ENCODE measurements around the gene MAPK10. TPM values are rescaled to one million over a fixed set of nuclear protein-coding genes. Genes with fewer than 3 reads are reported as not detected.

MAPK10 gene
- total and polyA plus RNA-seq, 2 of the 8 experiments (the other 6 are each of a cell fraction or from before 2014, with no cell fraction given) = 2.5 to 3.1 TPM

GRCh38 chr4:85979276-85979675 lies 380.6 kb downstream of the MAPK10 start:
- H3K79me1 ChIP-seq (ENCODE audit: low read depth, low read length) = no peaks in the 10 kb centered on the region
- no peak overlapping the region for H3K18ac ChIP-seq (ENCODE audit: extremely low read depth, low read length)
- FAIRE-seq (no peak), DNase-seq (ENCODE audit: low read depth in 1 of 2, low spot score in 2 of 2) (no peak)
- H3K4me1 ChIP-seq (replicated peaks in 1 of 4; ENCODE audit: control insufficient read depth in 3 of 4, insufficient read depth in 4 of 4, low read length in 3 of 4) = no peaks in the 10 kb centered on the region
- no peaks in the 10 kb centered on the region for H3K27me3 ChIP-seq (replicated peaks in 1 of 4; ENCODE audit: control insufficient read depth in 3 of 4, extremely low read depth in 1 of 4, insufficient read depth in 3 of 4, low read length in 3 of 4)
- H3K14ac ChIP-seq (ENCODE audit: insufficient read length) = no peak overlapping the region
- H2AK5ac ChIP-seq (ENCODE audit: low read depth, low read length) = no peak overlapping the region
- no peak overlapping the region for H4K8ac ChIP-seq (ENCODE audit: extremely low read depth, insufficient read depth, low read length)
- H4K91ac ChIP-seq (replicated peaks; ENCODE audit: insufficient read length, low read length) = no peak overlapping the region
- no peaks in the 10 kb centered on the region for H3K79me2 ChIP-seq (ENCODE audit: control insufficient read depth in 1 of 2, insufficient read depth in 2 of 2, low read length in 2 of 2)
- no peaks in the 10 kb centered on the region for H4K20me1 ChIP-seq (replicated peaks in 1 of 2; ENCODE audit: control insufficient read depth in 1 of 2, insufficient read depth in 2 of 2, low read length in 2 of 2)
- H2BK15ac ChIP-seq (ENCODE audit: low read length) = no peak overlapping the region
- POLR2A ChIA-PET (ENCODE audit: partially characterized antibody) = no interaction called here
- H3K27ac ChIP-seq (ENCODE audit: low read depth, low read length) = no peak overlapping the region
- no peak overlapping the region for H2BK5ac ChIP-seq (ENCODE audit: low read depth, low read length)
- no peak overlapping the region for H3K9ac ChIP-seq (replicated peaks in 1 of 4; ENCODE audit: extremely low read depth in 1 of 4, low read depth in 3 of 4, low read length in 3 of 4)
- H3K9me3 ChIP-seq (ENCODE audit: insufficient read depth in 2 of 2, low read depth in 1 of 2, low read length in 1 of 2) = no peaks in the 10 kb centered on the region
- H3K4me3 ChIP-seq (ENCODE audit: extremely low read depth in 1 of 4, insufficient read depth in 2 of 4, low read depth in 3 of 4, low read length in 4 of 4) = no peak overlapping the region
- no peak overlapping the region for H3K4ac ChIP-seq (replicated peaks; ENCODE audit: insufficient read length, low read depth, low read length)
- no peak overlapping the region for H2BK120ac ChIP-seq (replicated peaks; ENCODE audit: low read depth, low read length)
- no peaks in the 10 kb centered on the region for H3K23me2 ChIP-seq (ENCODE audit: low read depth, low read length)
- H3K23ac ChIP-seq (ENCODE audit: insufficient read length) = no peak overlapping the region
- no peak overlapping the region for H2AFZ ChIP-seq (ENCODE audit: low read length)
- CTCF ChIA-PET (ENCODE audit: partially characterized antibody) = interaction anchor here (1.6 to 1.9 kb wide), 2 partner anchors 10 to 66 kb away, joined by 3 to 6 read pairs; no protein-coding TSS in a partner anchor
- H2BK12ac ChIP-seq (ENCODE audit: low read depth, low read length) = no peak overlapping the region
- WGBS, 2 experiments (ENCODE audit: extremely low coverage in 1 of 2, insufficient coverage in 1 of 2, insufficient read length in 1 of 2, insufficient replicate concordance in 2 of 2, low coverage in 1 of 2, low lambda C conversion rate in 2 of 2, missing lambda C conversion rate in 1 of 2) = 72% methylated on average over 3 of the region's 3 CpGs; no CpG with 5 or more reads in 1 of the 2 experiments
- no peak overlapping the region for H3K4me2 ChIP-seq (ENCODE audit: insufficient read depth in 1 of 2, low read depth in 2 of 2, low read length in 2 of 2)
- no peaks in the 10 kb centered on the region; a peak in 1 of 8 replicates for H3K36me3 ChIP-seq (ENCODE audit: control insufficient read depth in 2 of 4, insufficient read depth in 4 of 4, low read length in 3 of 4)
- no peak overlapping the region for H4K5ac ChIP-seq (ENCODE audit: insufficient read length, low read depth, low read length)
- H3K56ac ChIP-seq (replicated peaks; ENCODE audit: insufficient read length, low read depth, low read length) = no peak overlapping the region
- H2BK20ac ChIP-seq (ENCODE audit: low read length) = no peak overlapping the region
- no peak for TF ChIP-seq CBX8 (IDR thresholded peaks at IDR 0.05; ENCODE audit: borderline replicate concordance, low read depth, low read length)
- no peak for TF ChIP-seq POLR2AphosphoS5 (IDR thresholded peaks at IDR 0.05; ENCODE audit: low read depth, low read length)
- TF ChIP-seq ATF3 (IDR thresholded peaks at IDR 0.05; ENCODE audit: insufficient read depth, low read depth, low read length) = no peak
- no peak for TF ChIP-seq CREB1 (IDR thresholded peaks at IDR 0.05)
- no peak for TF ChIP-seq EGR1 (IDR thresholded peaks at IDR 0.05; ENCODE audit: borderline replicate concordance, low read depth, low read length)
- no peak for TF ChIP-seq GTF2F1 (IDR thresholded peaks at IDR 0.05; ENCODE audit: borderline replicate concordance, low read depth, low read length)
- TF ChIP-seq FOSL1 (IDR thresholded peaks at IDR 0.05; ENCODE audit: insufficient read depth, low read depth, low read length) = no peak
- TF ChIP-seq YY1 (IDR thresholded peaks at IDR 0.05; ENCODE audit: low read depth, low read length) = no peak
- TF ChIP-seq CEBPB (IDR thresholded peaks at IDR 0.05; ENCODE audit: low read depth, low read length) = no peak
- no peak for TF ChIP-seq RXRA (IDR thresholded peaks at IDR 0.05; ENCODE audit: insufficient read depth, low read depth, low read length)
- no peak for TF ChIP-seq POU5F1 (IDR thresholded peaks at IDR 0.05; ENCODE audit: low read depth, low read length)
- no peak for TF ChIP-seq BACH1 (IDR thresholded peaks at IDR 0.05; ENCODE audit: low read length)
- no peak for TF ChIP-seq CTCF (IDR thresholded peaks at IDR 0.05; ENCODE audit: control extremely low read depth in 1 of 3, insufficient read depth in 1 of 3, low read depth in 1 of 3, low read length in 3 of 3)
